Measurements from ENCODE around the gene TEX38.
"Not testable (repeated sequence)": the region's sequence is repeated elsewhere in the genome, so short reads cannot be mapped to it uniquely, and the experiment has no call there.

The TEX38 gene

DNA sequence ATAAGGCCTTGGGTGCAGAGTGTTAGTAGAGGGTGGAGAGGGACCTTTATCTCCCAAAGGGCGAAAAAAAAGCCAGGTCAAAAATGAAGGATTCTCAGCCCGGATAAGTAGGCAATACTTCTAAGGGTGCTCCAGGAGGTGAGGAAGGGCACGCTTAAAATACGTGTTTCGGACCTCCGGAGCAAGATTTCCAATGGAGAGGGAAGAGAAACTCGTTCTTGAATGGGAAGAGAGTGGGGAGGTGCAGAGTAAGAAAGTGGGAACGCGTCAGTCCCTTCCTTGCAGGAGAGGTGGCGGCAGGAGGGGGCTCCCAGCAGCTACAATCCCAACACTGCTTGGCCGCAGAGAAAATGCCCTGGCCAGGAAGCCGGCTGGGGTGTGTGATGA lies 46.7 kb downstream of the TEX38 start:
- H3K9me3 ChIP-seq (replicated peaks; ENCODE audit: low read length): no peaks in the 10 kb centered on the region
- H3K27me3 ChIP-seq (ENCODE audit: control insufficient read depth, insufficient read depth, low read length): peaks cover 12% of the 10 kb centered on the region
- peaks cover 24% of the 10 kb centered on the region for H3K4me1 ChIP-seq (ENCODE audit: control insufficient read depth, insufficient read depth, low read length)
- H3K9ac ChIP-seq (ENCODE audit: low read depth, low read length): peak overlapping the region; percentile 96
- peak overlapping the region; percentile 99 for H3K4me2 ChIP-seq (ENCODE audit: low read length)
- H3K36me3 ChIP-seq (ENCODE audit: insufficient read depth, low read length): peaks cover 22% of the 10 kb centered on the region
- peak overlapping the region; percentile 78 for H3K4me3 ChIP-seq (ENCODE audit: low read length)

DNA sequence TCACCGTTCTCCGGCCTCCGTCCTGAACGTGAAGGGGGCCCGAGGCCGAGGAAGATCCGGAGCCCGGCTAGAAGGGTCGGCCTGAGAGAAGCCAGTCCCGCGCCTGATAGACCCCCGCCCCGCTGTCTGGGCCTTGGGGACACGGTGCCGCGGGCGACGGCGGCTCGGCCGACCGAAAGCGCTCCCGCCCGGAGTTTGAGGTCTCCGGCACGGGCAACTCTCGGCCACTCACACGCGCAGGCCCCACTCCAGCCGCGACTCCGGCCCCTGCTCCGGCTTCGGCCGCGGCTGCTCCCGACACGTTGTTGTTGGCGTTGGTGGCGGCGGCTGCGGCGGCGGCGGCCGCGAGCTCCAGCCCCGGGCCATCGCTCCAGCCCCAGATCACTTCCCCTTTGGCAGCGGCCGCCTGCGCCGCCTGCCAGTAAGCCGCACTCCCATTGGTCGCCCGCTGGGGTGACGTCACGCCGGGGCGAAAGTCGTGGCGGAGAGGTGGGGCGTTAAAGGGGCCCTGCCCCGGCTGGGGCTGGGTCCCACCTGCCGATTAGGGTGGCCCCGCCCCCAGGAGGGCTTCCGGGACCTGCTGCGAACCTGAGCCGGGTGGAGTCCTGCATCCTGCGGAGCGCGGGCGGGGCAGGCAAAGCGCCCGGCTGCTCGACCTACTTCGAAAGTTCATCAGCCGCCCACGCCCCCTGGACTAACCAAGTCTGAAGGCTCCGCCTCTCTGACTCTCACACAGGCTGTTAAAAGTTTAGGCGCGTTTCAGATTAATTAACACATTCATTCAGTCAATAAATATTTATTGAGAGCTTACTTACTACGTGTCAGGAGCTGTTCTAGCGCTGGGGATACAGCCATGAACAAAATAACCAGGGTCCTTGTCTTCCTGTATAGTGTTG lies 47.3 kb downstream of the TEX38 start, which contains the start of gene EFCAB14:
Gene EFCAB14, minus strand, starts transcription at position 388 of the 896 bp plus-strand sequence. CDS start 1,027 bp downstream, outside the sequence.
- peaks cover 16% of the 10 kb centered on the region for H3K27me3 ChIP-seq (ENCODE audit: control insufficient read depth, insufficient read depth, low read length)
- H3K4me3 ChIP-seq (ENCODE audit: low read length): peak within 1 kb of the TSS; percentile 78
- peaks cover 24% of the 10 kb centered on the region for H3K4me1 ChIP-seq (ENCODE audit: control insufficient read depth, insufficient read depth, low read length)
- H3K9ac ChIP-seq (ENCODE audit: low read depth, low read length): peak within 1 kb of the TSS; percentile 96
- H3K4me2 ChIP-seq (ENCODE audit: low read length): peak within 1 kb of the TSS; percentile 99
- no peaks in the 10 kb centered on the region for H3K9me3 ChIP-seq (replicated peaks; ENCODE audit: low read length)
- peaks cover 16% of the 10 kb centered on the region for H3K36me3 ChIP-seq (ENCODE audit: insufficient read depth, low read length)

DNA sequence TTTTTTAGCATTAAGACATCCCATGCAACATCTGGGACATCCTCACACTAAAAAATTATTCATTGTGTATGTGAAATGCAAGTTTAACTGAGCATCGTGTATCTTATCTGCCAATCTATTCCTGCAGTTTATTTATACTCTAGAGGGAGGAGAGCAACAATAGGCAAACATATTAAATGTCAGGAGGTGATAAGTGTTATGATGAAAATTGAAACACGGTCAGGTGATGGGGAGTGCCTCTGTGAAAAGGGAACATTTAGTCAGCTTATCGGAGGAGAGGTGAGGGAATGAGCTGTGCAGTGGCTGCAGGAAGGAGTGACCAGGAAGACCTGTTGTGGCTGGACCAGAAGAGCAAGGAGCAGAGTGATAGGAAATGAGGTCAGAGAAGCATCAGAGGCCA lies 48.0 kb downstream of the TEX38 start:
- peaks cover 18% of the 10 kb centered on the region for H3K27me3 ChIP-seq (ENCODE audit: control insufficient read depth, insufficient read depth, low read length)
- H3K9ac ChIP-seq (ENCODE audit: low read depth, low read length): peak overlapping the region; percentile 96
- H3K4me2 ChIP-seq (ENCODE audit: low read length): peak overlapping the region; percentile 99

DNA sequence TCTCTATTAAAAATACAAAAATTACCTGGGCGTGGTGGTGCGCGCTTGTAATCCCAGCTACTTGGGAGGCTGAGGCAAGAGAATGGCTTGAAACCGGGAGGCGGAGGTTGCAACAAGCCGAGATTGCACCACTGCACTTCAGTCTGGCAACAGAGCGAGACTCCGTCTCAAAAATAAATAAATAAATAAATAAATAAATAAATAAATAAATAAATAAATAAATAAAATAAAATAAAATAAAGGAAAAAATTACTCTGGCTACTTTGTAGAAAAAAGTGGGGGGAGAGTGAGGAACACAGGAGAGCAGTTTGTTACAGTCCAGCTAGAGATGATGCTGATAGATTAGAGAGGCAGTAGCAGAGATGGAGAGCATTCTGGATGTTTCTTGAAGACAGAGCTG lies 48.7 kb downstream of the TEX38 start:
- not testable (repeated sequence) for H3K4me2 ChIP-seq (ENCODE audit: low read length); H3K36me3 ChIP-seq (ENCODE audit: insufficient read depth, low read length); H3K9ac ChIP-seq (ENCODE audit: low read depth, low read length); H3K4me3 ChIP-seq (ENCODE audit: low read length); H3K9me3 ChIP-seq (replicated peaks; ENCODE audit: low read length)
- peaks cover 18% of the 10 kb centered on the region for H3K27me3 ChIP-seq (ENCODE audit: control insufficient read depth, insufficient read depth, low read length)
- peaks cover 24% of the 10 kb centered on the region for H3K4me1 ChIP-seq (ENCODE audit: control insufficient read depth, insufficient read depth, low read length)

More for the DNA sequence above, 48.0 kb downstream of the TEX38 start:
- Histone ChIP-seq H3K36me3 (ENCODE audit: insufficient read depth, low read length) (peaks cover 9% of the 10 kb centered on the region), H3K4me3 (ENCODE audit: low read length) (peak overlapping the region; percentile 78), H3K9me3 (replicated peaks; ENCODE audit: low read length) (no peaks in the 10 kb centered on the region), H3K4me1 (ENCODE audit: control insufficient read depth, insufficient read depth, low read length) (peaks cover 24% of the 10 kb centered on the region)

DNA sequence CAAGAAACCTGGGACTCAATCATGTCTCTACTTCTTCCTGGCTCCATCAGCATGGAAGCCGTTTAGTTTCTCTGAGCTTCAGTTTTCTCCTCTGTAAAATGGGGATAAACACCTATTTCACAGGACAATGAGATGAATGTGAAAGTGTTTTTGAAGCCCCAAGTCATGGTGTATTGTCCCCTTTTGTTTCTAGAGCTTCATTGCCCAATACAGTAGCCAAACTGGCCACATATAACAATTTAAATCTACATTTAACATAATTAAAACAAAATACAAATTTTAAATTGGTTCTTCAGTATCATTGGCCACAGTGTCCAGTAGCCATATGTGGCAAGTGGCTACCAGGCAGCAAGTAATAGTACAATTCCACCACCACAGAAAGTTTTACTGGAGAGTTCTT lies 49.5 kb downstream of the TEX38 start:
- H3K4me1 ChIP-seq (ENCODE audit: control insufficient read depth, insufficient read depth, low read length): peaks cover 28% of the 10 kb centered on the region
- H3K4me3 ChIP-seq (ENCODE audit: low read length): no peak overlapping the region
- H3K9me3 ChIP-seq (replicated peaks; ENCODE audit: low read length): no peaks in the 10 kb centered on the region
- no peak overlapping the region for H3K4me2 ChIP-seq (ENCODE audit: low read length)
- no peaks in the 10 kb centered on the region for H3K36me3 ChIP-seq (ENCODE audit: insufficient read depth, low read length)
- peaks cover 18% of the 10 kb centered on the region for H3K27me3 ChIP-seq (ENCODE audit: control insufficient read depth, insufficient read depth, low read length)
- H3K9ac ChIP-seq (ENCODE audit: low read depth, low read length): no peak overlapping the region

DNA sequence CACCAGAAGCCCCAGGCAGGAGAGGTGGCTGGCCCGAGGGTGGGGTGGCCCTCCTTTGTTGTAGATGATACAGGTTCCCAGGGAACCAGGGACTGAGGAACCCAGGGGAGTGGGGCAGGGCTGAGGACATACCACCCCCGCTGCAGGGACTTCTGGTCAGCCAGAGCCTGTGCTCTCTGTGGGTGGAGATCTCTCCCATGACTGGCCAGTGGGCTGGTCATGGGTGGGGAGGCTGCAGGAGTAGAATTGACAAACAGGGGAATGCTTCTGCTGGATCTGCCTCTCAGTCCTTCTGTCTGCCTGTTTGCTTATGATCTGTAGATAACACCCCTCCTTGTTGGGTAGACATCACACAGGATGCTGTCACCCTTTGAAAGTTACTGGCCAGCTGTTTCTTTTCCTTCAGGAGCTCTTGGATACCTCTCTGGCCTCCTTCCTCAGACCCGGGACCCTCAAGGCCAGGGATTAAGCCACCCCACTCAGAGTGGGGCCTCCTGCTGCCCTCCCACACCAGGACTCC lies 50.1 kb downstream of the TEX38 start:
- Histone ChIP-seq H3K4me3 (ENCODE audit: low read length) (no peak overlapping the region), H3K9ac (ENCODE audit: low read depth, low read length) (no peak overlapping the region), H3K4me2 (ENCODE audit: low read length) (no peak overlapping the region), H3K4me1 (ENCODE audit: control insufficient read depth, insufficient read depth, low read length) (peaks cover 24% of the 10 kb centered on the region), H3K36me3 (ENCODE audit: insufficient read depth, low read length) (no peaks in the 10 kb centered on the region), H3K9me3 (replicated peaks; ENCODE audit: low read length) (no peaks in the 10 kb centered on the region), H3K27me3 (ENCODE audit: control insufficient read depth, insufficient read depth, low read length) (peaks cover 22% of the 10 kb centered on the region)

All from skeletal muscle satellite cell (primary cell).